SHP77 (cell line): ENCODE results near the gene PRRX2.
"Not testable (repeated sequence)": the region's sequence is repeated elsewhere in the genome, so short reads cannot be mapped to it uniquely, and the experiment has no call there.

Experiments used
- DNase-seq, 2 experiments: peaks; one replicate each; lab custom pipeline; 2025; lab: John Stamatoyannopoulos, UW

Gene PRRX2

GRCh38 chr9:129665389-129665775 is at the start of gene PRRX2:
TSS of gene PRRX2 (plus strand) at chr9:129665647. CDS start at chr9:129665868, 221 bp downstream.
- DNase-seq: no peak

- DNase-seq: peak; percentile 49 to 60
These were observed 48.3 kb upstream of the PRRX2 start for GRCh38 chr9:129617167-129617566.

DNA sequence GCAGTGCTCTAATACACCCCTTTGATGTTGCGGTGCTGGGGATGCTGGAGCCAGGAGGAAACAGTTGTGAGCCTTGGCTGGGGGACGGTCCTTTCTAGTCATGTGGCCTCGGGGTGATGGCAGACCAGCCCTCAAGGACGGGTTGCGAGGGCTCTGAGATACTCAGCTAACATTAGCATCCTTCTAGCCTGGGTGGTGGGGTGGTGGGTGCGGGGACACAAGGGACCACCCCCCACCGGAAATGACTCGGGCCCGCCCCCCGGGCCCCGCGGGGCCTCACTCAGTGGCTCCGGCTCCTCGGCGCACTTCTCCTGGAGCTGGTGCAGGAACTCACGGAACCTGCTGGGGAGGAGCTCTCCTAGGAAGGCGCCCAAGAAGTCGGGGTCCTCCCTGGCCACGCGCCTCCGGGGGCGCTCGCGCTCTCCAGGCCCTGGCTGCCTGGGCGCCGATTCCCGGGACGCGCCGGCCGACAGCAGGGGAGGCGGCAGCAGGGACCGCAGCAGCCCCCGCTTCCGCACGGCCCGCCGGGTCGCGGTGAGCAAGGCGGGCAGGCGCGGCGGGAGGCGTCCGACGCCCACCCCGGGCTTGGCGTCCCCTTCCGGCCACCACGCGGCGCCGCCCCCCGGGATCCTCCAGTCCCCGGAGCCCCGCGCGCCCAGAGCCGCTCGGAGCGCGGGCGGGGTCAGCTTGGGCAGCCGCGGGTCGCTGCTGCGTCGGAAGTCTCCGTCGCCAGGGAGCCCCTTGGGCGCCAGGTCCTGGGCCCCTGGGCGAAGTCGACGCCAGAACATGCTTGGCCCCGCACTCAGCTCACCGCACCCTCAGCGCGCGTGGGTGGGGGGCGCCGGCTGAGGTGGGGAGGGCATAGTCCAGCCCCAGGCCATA is 45.4 kb upstream of the PRRX2 start:
- no peak for DNase-seq

- no peak for DNase-seq
These were observed 44.7 kb upstream of the PRRX2 start, which contains the start of gene C9orf50 for GRCh38 chr9:129620669-129621295. TSS of gene C9orf50 (minus strand) at chr9:129621101. CDS start at chr9:129620574, 527 bp downstream.

DNA sequence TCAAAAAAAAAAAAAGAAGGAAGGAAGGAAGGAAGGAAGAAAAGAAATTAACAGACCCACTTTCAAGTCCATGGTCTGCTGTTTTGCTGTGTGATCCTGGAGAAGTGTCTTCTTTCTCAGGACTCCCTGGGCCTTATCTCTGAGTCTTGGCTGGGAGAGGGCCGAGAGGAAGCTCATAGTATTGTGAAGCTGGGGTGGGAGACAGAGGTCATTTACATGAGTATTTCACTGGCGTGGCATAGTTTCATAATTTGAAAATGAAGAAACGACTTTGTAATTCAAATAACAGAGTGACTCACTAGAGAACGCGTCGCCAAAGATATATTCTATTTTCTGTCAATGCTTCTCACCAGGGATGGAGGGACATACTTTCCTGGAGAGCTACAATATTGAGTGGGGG is 42.1 kb upstream of the PRRX2 start:
- DNase-seq: no peak

GRCh38 chr9:129624168-129624759 is 41.2 kb upstream of the PRRX2 start:
- peak; percentile 45 to 70 for DNase-seq

- DNase-seq: peak; percentile 42 to 69
These were observed 40.5 kb upstream of the PRRX2 start for GRCh38 chr9:129624947-129625346.

GRCh38 chr9:129626079-129626624 is 39.3 kb upstream of the PRRX2 start, which contains the start of gene NTMT1:
TSS of gene NTMT1 (plus strand) at chr9:129626163. CDS start at chr9:129632704, 6,541 bp downstream.
- peak; percentile 54 to 74 for DNase-seq

DNA sequence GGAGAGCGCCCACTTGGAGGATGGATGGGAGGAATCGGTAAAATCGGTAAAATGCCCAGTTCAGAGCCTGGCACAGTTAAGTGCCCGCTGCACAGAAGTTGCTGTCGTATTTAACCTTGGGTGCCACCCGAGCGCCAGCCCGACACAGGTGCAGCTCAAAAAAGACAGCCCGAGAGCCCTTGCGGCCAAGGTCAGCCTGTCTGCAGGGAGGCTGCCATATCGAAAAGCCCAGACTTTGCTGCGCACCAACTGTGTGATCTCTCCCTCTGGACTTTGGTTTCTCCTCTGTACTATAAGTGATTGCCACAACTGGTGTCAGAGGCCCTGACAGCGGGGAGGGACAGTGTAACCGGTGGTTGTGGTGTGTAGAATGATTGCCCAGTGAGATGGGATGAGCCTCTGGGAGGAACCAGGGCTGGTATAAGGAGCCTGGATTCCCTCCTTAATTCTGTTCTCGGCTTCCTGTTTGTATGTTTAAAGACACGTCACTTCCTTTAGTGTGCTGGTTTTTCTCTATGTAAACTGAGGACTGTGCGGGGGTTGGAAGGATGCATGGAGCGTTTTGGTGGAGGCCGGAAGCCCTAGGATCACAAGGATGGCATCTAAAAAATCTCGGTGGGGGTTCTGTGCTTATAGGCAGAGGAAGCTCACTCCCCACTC is 38.7 kb upstream of the PRRX2 start:
- no peak for DNase-seq

- DNase-seq: no peak
These were observed 37.6 kb upstream of the PRRX2 start for GRCh38 chr9:129627556-129628440.

GRCh38 chr9:129628709-129629108 is 36.7 kb upstream of the PRRX2 start:
- DNase-seq: no peak

DNA sequence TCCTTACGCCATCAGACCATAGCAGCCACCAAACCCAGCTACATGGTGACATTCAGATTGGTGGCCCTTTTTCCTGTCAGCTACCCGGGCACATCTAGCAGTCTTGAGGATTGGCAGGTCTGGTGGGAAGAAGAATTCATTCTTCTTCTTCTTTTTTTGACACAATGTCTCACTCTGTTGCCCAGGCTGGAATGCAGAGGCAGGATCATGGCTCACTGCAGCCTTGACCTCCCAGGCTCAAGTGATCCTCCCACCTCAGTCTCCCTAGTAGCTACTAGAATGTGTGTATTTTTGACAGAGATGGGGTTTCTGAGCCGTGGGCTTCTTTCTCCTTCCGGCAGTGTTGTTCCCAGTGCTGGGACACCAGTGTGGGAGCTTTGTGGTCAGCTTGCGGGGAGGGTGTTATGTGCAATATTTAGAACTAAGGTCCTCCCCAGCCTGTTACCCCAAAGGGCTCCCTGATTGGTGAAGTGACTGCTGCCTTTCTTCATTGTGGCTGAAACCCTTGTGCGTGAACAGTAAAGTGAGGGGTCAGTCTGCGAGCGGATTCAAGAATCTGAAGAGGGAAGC is 36.1 kb upstream of the PRRX2 start:
- DNase-seq: no peak

DNA sequence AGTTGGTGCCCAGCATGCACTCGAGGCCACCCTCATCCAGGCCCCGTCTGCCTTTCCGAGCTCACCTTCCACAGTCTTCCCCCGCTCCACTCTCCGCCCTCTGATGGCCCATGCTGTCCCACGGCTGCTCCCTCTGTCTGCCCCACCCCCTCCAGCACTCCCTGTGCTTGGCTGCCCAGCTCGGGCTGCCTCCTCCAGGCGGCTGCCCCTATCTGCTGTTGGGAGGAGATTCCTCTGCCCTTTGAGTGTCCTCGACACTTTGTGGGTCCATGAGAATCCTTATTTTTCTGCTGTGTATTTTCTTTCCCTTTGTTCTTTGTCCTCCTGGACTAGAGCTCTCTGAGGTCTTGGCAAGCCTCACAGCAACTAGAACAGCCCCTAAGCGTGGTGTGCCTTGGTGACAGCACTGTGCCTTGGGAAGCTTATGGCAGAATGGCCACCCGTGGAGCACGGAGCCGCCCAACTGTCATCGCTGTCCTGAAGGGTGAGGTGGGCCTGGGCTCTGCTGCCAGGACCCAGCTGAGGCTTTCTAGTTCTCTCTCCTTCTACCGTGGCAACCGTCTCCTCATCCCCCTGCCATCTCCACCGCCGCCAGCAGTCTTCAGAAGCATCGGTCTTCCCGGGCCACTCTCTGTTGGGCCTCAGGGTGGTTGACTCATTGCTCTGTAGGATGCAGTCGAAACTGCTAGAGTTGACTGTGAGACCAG is 34.3 kb upstream of the PRRX2 start:
- no peak for DNase-seq

DNA sequence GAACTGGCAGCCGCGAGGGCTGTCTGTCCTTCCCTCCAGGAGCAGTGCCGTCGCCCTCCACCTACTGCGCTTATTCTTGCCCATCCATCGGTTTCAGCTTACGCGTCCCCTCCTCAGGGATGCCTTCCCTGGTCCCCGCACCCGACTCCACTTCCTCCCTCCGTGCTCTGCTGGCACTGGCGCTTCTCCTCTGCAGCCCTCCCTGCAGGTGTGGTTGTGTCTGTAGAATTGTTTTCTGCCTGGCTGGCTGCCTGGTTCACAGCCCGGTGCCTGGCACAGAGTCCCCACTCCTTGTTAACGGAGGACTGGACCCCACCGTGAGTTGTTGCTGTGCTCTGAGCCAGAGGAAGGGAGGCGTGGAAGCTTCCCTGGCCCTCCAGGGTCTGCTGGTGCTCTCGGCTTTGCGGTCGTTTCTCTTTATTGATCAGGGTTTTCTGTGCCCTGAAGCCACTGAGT is 33.7 kb upstream of the PRRX2 start:
- no peak for DNase-seq

GRCh38 chr9:129632460-129632859 is 33.0 kb upstream of the PRRX2 start:
- no peak for DNase-seq

DNA sequence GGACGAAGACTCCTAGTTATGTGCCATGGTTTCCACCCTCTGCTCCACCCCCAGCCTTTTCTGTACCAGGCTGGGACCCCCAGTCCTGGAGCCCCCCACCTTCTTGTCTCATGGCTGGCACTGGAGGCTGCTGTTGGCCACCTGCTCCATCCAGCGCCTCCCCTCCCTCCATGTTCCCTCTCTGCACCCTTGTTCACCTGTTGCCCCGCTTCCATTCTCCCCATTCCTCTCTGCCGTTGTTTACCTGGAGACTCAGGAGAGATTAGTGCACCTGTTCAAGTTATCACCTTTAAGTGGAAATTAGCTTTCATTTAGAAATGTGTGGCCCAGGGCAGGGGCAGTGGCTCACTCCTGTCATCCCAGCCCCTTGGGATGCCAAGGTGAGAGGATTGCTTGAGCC is 32.2 kb upstream of the PRRX2 start:
- no peak for DNase-seq

GRCh38 chr9:129633848-129634247 is 31.6 kb upstream of the PRRX2 start:
- DNase-seq: no peak

GRCh38 chr9:129635099-129636065 is 30.1 kb upstream of the PRRX2 start:
- DNase-seq: no peak

DNA sequence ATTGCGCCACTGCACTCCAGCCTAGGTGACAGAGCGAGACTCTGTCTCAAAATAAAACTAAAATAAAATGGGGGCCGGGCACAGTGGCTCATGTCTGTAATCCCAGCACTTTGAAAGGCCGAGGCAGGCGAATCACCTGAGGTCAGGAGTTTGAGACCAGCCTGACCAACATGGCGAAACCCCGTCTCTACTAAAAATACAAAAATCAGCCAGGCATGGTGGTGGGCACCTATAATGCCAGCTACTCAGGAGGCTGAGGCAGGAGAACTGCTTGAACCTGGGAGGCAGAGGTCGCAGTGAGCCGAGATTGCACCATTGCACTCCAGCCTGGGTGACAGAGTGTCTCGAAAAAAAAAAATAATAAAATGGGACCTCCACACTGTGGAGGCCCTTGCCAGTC is 29.1 kb upstream of the PRRX2 start:
- DNase-seq: not testable (repeated sequence)
